Effector memory CD4-positive, alpha-beta T cell (primary cell): Measurements from ENCODE around the gene OR8J1.
"Not testable (repeated sequence)": the region's sequence is repeated elsewhere in the genome, so short reads cannot be mapped to it uniquely, and the experiment has no call there.

Experiments
- DNase-seq, 3 donors: peaks; one replicate each; pipeline ENCODE4 v3.0.0-alpha.2; 2020
- H3K27ac ChIP-seq: 2 replicates; pipeline ENCODE4 v1.7.0; 2013; ENCODE audit warnings: mild to moderate bottlenecking, low read length, moderate library complexity; ENCODE audit not compliant: insufficient read depth, poor library complexity, severe bottlenecking
- H3K27me3 ChIP-seq: replicated peaks from 2 replicates; pipeline ENCODE4 v1.7.0; 2013; ENCODE audit warnings: mild to moderate bottlenecking, low read length; ENCODE audit not compliant: insufficient read depth, control insufficient read depth, poor library complexity, severe bottlenecking
- H3K36me3 ChIP-seq: 2 replicates; pipeline ENCODE4 v1.7.0; 2013; ENCODE audit warnings: mild to moderate bottlenecking, low read length, moderate library complexity; ENCODE audit not compliant: control insufficient read depth, insufficient read depth
- H3K4me1 ChIP-seq: 2 replicates; pipeline ENCODE4 v1.7.0; 2013; ENCODE audit warnings: low read length, mild to moderate bottlenecking; ENCODE audit not compliant: control insufficient read depth, insufficient read depth, poor library complexity, severe bottlenecking
- H3K4me3 ChIP-seq: 2 replicates; pipeline ENCODE4 v1.7.0; 2013; ENCODE audit warnings: low read length, low read depth, mild to moderate bottlenecking; ENCODE audit not compliant: insufficient read depth, poor library complexity, severe bottlenecking
- H3K9me3 ChIP-seq: 2 replicates; pipeline ENCODE4 v1.7.0; 2013; ENCODE audit warnings: mild to moderate bottlenecking, low read length, moderate library complexity; ENCODE audit not compliant: control insufficient read depth

The OR8J1 gene

GRCh38 chr11:56396047-56396446 is 42.0 kb downstream of the OR8J1 start:
- Histone ChIP-seq H3K27ac (no peak overlapping the region), H3K9me3 (no peaks in the 10 kb centered on the region), H3K4me1 (no peaks in the 10 kb centered on the region), H3K27me3 (no peaks in the 10 kb centered on the region), H3K36me3 (no peaks in the 10 kb centered on the region), H3K4me3 (no peak overlapping the region)
- DNase-seq, result no peak

DNA sequence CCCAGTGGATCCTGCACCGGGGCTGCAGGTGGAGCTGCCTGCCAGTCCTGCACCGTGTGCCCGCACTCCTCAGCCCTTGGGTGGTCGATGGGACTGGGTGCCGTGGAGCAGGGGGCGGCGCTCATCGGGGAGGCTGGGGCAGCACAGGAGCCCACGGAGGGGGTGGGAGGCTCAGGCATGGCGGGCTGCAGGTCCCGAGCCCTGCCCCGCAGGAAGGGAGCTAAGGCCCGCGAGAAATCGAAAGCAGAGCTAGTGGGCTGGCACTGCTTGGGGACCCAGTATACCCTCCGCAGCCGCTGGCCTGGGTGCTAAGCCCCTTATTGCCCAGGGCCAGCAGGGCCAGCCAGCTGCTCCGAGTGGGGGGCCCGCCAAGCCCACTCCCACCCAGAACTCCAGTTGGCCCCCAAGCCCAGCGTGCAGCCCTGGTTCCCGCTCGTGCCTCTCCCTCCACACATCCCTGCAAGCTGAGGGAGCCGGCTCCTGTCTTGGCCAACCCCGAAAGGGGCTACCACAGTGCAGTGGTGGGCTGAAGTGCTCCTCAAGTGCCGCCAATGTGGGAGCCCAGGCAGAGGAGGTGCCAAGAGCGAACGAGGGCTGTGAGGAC is 47.9 kb downstream of the OR8J1 start:
- not testable (repeated sequence) for H3K27ac ChIP-seq, DNase-seq, H3K9me3 ChIP-seq, H3K36me3 ChIP-seq, H3K27me3 ChIP-seq, H3K4me3 ChIP-seq, H3K4me1 ChIP-seq

GRCh38 chr11:56404393-56404792 is 50.3 kb downstream of the OR8J1 start:
- Histone ChIP-seq H3K27ac (no peak overlapping the region), H3K4me3 (no peak overlapping the region), H3K36me3 (no peaks in the 10 kb centered on the region), H3K4me1 (no peaks in the 10 kb centered on the region), H3K9me3 (no peaks in the 10 kb centered on the region), H3K27me3 (no peaks in the 10 kb centered on the region)
- no peak for DNase-seq

DNA sequence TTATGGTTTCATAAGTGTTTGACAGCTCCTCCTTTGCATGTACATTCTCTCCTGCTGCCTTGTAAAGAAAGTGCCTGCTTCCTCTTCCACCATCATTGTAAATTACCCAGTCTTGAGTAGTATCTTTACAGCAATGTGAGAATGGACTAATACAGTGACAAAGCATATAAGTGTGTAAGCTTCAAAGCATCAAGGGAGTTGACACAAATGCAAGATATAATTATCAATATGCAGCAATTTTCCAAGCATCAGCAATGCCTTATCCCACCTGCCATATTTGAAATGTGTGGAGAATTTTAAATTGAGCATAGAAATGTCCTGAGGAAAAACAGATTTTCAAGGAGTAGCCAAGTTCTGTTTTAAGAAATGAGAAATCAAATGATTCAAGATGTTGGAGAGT is 56.7 kb downstream of the OR8J1 start:
- Histone ChIP-seq H3K27me3 (no peaks in the 10 kb centered on the region), H3K4me3 (no peak overlapping the region), H3K27ac (no peak overlapping the region), H3K4me1 (no peaks in the 10 kb centered on the region), H3K36me3 (no peaks in the 10 kb centered on the region), H3K9me3 (no peaks in the 10 kb centered on the region)
- no peak for DNase-seq
